ENCODE measurements around the gene PCDHGA10.
"Not testable (repeated sequence)": the region's sequence is repeated elsewhere in the genome, so short reads cannot be mapped to it uniquely, and the experiment has no call there.

PCDHGA10 gene

GRCh38 chr5:141383345-141383744 lies 29.4 kb upstream of the PCDHGA10 start:
- no peak overlapping the region for H3K23ac ChIP-seq (ENCODE audit: low read length)
- H3K18ac ChIP-seq (ENCODE audit: low read length), result no peak overlapping the region
- no peak overlapping the region for H3K4me2 ChIP-seq (ENCODE audit: low read length)
- no peaks in the 10 kb centered on the region for H3K4me1 ChIP-seq (ENCODE audit: control insufficient read depth, low read depth, low read length)
- H2AK5ac ChIP-seq (ENCODE audit: low read length), result no peak overlapping the region
- H2BK5ac ChIP-seq (ENCODE audit: low read length), result no peak overlapping the region
- H3K56ac ChIP-seq (ENCODE audit: low read length), result no peak overlapping the region
- H3K79me2 ChIP-seq (ENCODE audit: control insufficient read depth, insufficient read depth, low read length), result no peaks in the 10 kb centered on the region
- DNase-seq, result no peak
- H3K27ac ChIP-seq (ENCODE audit: low read depth, low read length), result no peak overlapping the region
- no peak overlapping the region for H2BK15ac ChIP-seq (replicated peaks; ENCODE audit: low read depth)
- no peak overlapping the region for H2BK120ac ChIP-seq (ENCODE audit: low read depth, low read length)
- no peaks in the 10 kb centered on the region for H3K36me3 ChIP-seq (ENCODE audit: control insufficient read depth, insufficient read depth, low read length)
- H3K4me3 ChIP-seq (ENCODE audit: low read length), result no peak overlapping the region
- H3K79me1 ChIP-seq (ENCODE audit: low read length), result no peaks in the 10 kb centered on the region
- H4K8ac ChIP-seq (ENCODE audit: low read depth, low read length), result no peak overlapping the region
- no peak overlapping the region for H3K4ac ChIP-seq (ENCODE audit: low read depth, low read length)
- no peak overlapping the region for H4K5ac ChIP-seq (ENCODE audit: low read length)
- no peak overlapping the region for H3K9ac ChIP-seq (ENCODE audit: low read length)
- no CpG with 5 or more reads among the region's 21 CpGs for WGBS (ENCODE audit: extremely low coverage, insufficient coverage, low lambda C conversion rate)
- no peaks in the 10 kb centered on the region for H3K27me3 ChIP-seq (ENCODE audit: insufficient read depth, low read length, poor library complexity)

GRCh38 chr5:141384471-141385267 lies 28.1 kb upstream of the PCDHGA10 start:
- no peak overlapping the region for H2BK5ac ChIP-seq (ENCODE audit: low read length)
- no peaks in the 10 kb centered on the region for H3K79me2 ChIP-seq (ENCODE audit: control insufficient read depth, insufficient read depth, low read length)
- no peaks in the 10 kb centered on the region for H3K36me3 ChIP-seq (ENCODE audit: control insufficient read depth, insufficient read depth, low read length)
- no peak overlapping the region for H3K23ac ChIP-seq (ENCODE audit: low read length)
- H3K4me3 ChIP-seq (ENCODE audit: low read length), result no peak overlapping the region
- H3K4me1 ChIP-seq (ENCODE audit: control insufficient read depth, low read depth, low read length), result no peaks in the 10 kb centered on the region
- H3K18ac ChIP-seq (ENCODE audit: low read length), result no peak overlapping the region
- no peaks in the 10 kb centered on the region for H3K79me1 ChIP-seq (ENCODE audit: low read length)
- DNase-seq, result no peak
- no peak overlapping the region for H3K27ac ChIP-seq (ENCODE audit: low read depth, low read length)
- no peak overlapping the region for H3K4me2 ChIP-seq (ENCODE audit: low read length)
- H3K9ac ChIP-seq (ENCODE audit: low read length), result no peak overlapping the region
- WGBS (ENCODE audit: extremely low coverage, insufficient coverage, low lambda C conversion rate), result no CpG with 5 or more reads among the region's 43 CpGs
- no peak overlapping the region for H2BK120ac ChIP-seq (ENCODE audit: low read depth, low read length)
- no peak overlapping the region for H3K4ac ChIP-seq (ENCODE audit: low read depth, low read length)
- no peak overlapping the region for H4K8ac ChIP-seq (ENCODE audit: low read depth, low read length)
- H3K56ac ChIP-seq (ENCODE audit: low read length), result no peak overlapping the region
- no peak overlapping the region for H4K5ac ChIP-seq (ENCODE audit: low read length)
- no peaks in the 10 kb centered on the region for H3K27me3 ChIP-seq (ENCODE audit: insufficient read depth, low read length, poor library complexity)
- H2BK15ac ChIP-seq (replicated peaks; ENCODE audit: low read depth), result no peak overlapping the region
- H2AK5ac ChIP-seq (ENCODE audit: low read length), result no peak overlapping the region

GRCh38 chr5:141387557-141388311 lies 25.1 kb upstream of the PCDHGA10 start, which contains the start of gene PCDHGB4:
PCDHGB4 (plus strand) TSS chr5:141387698; CDS start chr5:141387885, 187 bp downstream.
- not testable (repeated sequence) for H3K4me2 ChIP-seq (ENCODE audit: low read length); H3K56ac ChIP-seq (ENCODE audit: low read length); H4K5ac ChIP-seq (ENCODE audit: low read length); H3K27ac ChIP-seq (ENCODE audit: low read depth, low read length); H2BK15ac ChIP-seq (replicated peaks; ENCODE audit: low read depth); H3K27me3 ChIP-seq (ENCODE audit: insufficient read depth, low read length, poor library complexity); H2AK5ac ChIP-seq (ENCODE audit: low read length); H3K18ac ChIP-seq (ENCODE audit: low read length); H3K79me1 ChIP-seq (ENCODE audit: low read length); H3K36me3 ChIP-seq (ENCODE audit: control insufficient read depth, insufficient read depth, low read length); H3K9ac ChIP-seq (ENCODE audit: low read length); H3K4me1 ChIP-seq (ENCODE audit: control insufficient read depth, low read depth, low read length); H3K23ac ChIP-seq (ENCODE audit: low read length); H4K8ac ChIP-seq (ENCODE audit: low read depth, low read length); H3K4ac ChIP-seq (ENCODE audit: low read depth, low read length); H3K79me2 ChIP-seq (ENCODE audit: control insufficient read depth, insufficient read depth, low read length); H2BK120ac ChIP-seq (ENCODE audit: low read depth, low read length); H2BK5ac ChIP-seq (ENCODE audit: low read length); H3K4me3 ChIP-seq (ENCODE audit: low read length)
- WGBS (ENCODE audit: extremely low coverage, insufficient coverage, low lambda C conversion rate), result no CpG with 5 or more reads among the region's 40 CpGs
- peak; percentile 65 for DNase-seq

GRCh38 chr5:141388661-141389060 lies 24.1 kb upstream of the PCDHGA10 start:
- H2BK120ac ChIP-seq (ENCODE audit: low read depth, low read length), result no peak overlapping the region
- no peak overlapping the region for H3K18ac ChIP-seq (ENCODE audit: low read length)
- no peak overlapping the region for H3K56ac ChIP-seq (ENCODE audit: low read length)
- H3K79me1 ChIP-seq (ENCODE audit: low read length), result no peaks in the 10 kb centered on the region
- no peak overlapping the region for H3K23ac ChIP-seq (ENCODE audit: low read length)
- no peaks in the 10 kb centered on the region for H3K4me1 ChIP-seq (ENCODE audit: control insufficient read depth, low read depth, low read length)
- H2BK15ac ChIP-seq (replicated peaks; ENCODE audit: low read depth), result no peak overlapping the region
- H3K9ac ChIP-seq (ENCODE audit: low read length), result no peak overlapping the region
- no peak overlapping the region for H4K5ac ChIP-seq (ENCODE audit: low read length)
- no peaks in the 10 kb centered on the region for H3K36me3 ChIP-seq (ENCODE audit: control insufficient read depth, insufficient read depth, low read length)
- H2BK5ac ChIP-seq (ENCODE audit: low read length), result no peak overlapping the region
- DNase-seq, result no peak
- no peaks in the 10 kb centered on the region for H3K79me2 ChIP-seq (ENCODE audit: control insufficient read depth, insufficient read depth, low read length)
- no peak overlapping the region for H3K27ac ChIP-seq (ENCODE audit: low read depth, low read length)
- no peak overlapping the region for H3K4me3 ChIP-seq (ENCODE audit: low read length)
- no peaks in the 10 kb centered on the region for H3K27me3 ChIP-seq (ENCODE audit: insufficient read depth, low read length, poor library complexity)
- H3K4me2 ChIP-seq (ENCODE audit: low read length), result no peak overlapping the region
- no CpG with 5 or more reads among the region's 10 CpGs for WGBS (ENCODE audit: extremely low coverage, insufficient coverage, low lambda C conversion rate)
- H2AK5ac ChIP-seq (ENCODE audit: low read length), result no peak overlapping the region
- H3K4ac ChIP-seq (ENCODE audit: low read depth, low read length), result no peak overlapping the region
- H4K8ac ChIP-seq (ENCODE audit: low read depth, low read length), result no peak overlapping the region

- no peaks in the 10 kb centered on the region for H3K27me3 ChIP-seq (ENCODE audit: insufficient read depth, low read length, poor library complexity)
- no peak overlapping the region for H2BK15ac ChIP-seq (replicated peaks; ENCODE audit: low read depth)
- H3K4me2 ChIP-seq (ENCODE audit: low read length), result no peak overlapping the region
- H3K4ac ChIP-seq (ENCODE audit: low read depth, low read length), result no peak overlapping the region
- H3K79me1 ChIP-seq (ENCODE audit: low read length), result no peaks in the 10 kb centered on the region
- no peak overlapping the region for H3K9ac ChIP-seq (ENCODE audit: low read length)
- H3K4me1 ChIP-seq (ENCODE audit: control insufficient read depth, low read depth, low read length), result no peaks in the 10 kb centered on the region
- no peak overlapping the region for H2AK5ac ChIP-seq (ENCODE audit: low read length)
- no CpG with 5 or more reads among the region's 77 CpGs for WGBS (ENCODE audit: extremely low coverage, insufficient coverage, low lambda C conversion rate)
- no peak overlapping the region for H4K8ac ChIP-seq (ENCODE audit: low read depth, low read length)
- H2BK120ac ChIP-seq (ENCODE audit: low read depth, low read length), result no peak overlapping the region
- no peaks in the 10 kb centered on the region for H3K79me2 ChIP-seq (ENCODE audit: control insufficient read depth, insufficient read depth, low read length)
- no peak overlapping the region for H3K18ac ChIP-seq (ENCODE audit: low read length)
- H3K27ac ChIP-seq (ENCODE audit: low read depth, low read length), result no peak overlapping the region
- H3K36me3 ChIP-seq (ENCODE audit: control insufficient read depth, insufficient read depth, low read length), result no peaks in the 10 kb centered on the region
- no peak overlapping the region for H4K5ac ChIP-seq (ENCODE audit: low read length)
- no peak for DNase-seq
- H3K4me3 ChIP-seq (ENCODE audit: low read length), result no peak overlapping the region
- no peak overlapping the region for H3K23ac ChIP-seq (ENCODE audit: low read length)
- H2BK5ac ChIP-seq (ENCODE audit: low read length), result no peak overlapping the region
- no peak overlapping the region for H3K56ac ChIP-seq (ENCODE audit: low read length)
These were observed 23.4 kb upstream of the PCDHGA10 start for GRCh38 chr5:141389153-141390042.

Measured in mesendoderm (in vitro differentiated cells).